Measurements from ENCODE around the gene CFAP57. TPM values are rescaled to one million over a fixed set of nuclear protein-coding genes. Genes with fewer than 3 reads are reported as not detected.

The CFAP57 gene
- total RNA-seq, 1 experiment from 2014 or later = 0.16 TPM

DNA sequence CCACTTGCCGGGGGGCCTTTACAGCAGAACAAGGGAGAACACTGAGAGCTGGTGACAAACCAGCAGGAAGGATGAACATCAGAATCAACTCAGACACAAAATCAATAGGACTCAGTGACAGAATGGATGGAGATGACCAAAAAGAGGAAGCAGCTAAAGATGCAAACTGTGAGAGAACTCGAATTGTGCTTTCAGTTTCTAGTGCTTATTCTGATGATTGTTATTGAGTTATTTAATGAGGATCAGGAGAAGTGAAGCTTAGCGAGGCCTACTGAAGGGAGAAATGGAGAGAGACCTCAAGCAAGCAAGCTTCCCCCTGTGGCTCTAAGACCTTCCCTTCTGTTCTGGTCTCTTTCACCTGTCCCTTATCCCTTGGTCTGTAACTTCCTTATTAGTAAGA, 67.4 kb downstream of the CFAP57 start:
- Histone ChIP-seq H3K9me3 (replicated peaks) (no peaks in the 10 kb centered on the region), H3K27me3 (replicated peaks) (no peaks in the 10 kb centered on the region), H3K27ac (no peak overlapping the region), H3K4me1 (replicated peaks) (peaks cover 7% of the 10 kb centered on the region), H3K4me3 (no peak overlapping the region), H3K36me3 (no peaks in the 10 kb centered on the region)
- DNase-seq (ENCODE audit: low read depth in 1 of 2, low spot score in 2 of 2) = no peak

DNA sequence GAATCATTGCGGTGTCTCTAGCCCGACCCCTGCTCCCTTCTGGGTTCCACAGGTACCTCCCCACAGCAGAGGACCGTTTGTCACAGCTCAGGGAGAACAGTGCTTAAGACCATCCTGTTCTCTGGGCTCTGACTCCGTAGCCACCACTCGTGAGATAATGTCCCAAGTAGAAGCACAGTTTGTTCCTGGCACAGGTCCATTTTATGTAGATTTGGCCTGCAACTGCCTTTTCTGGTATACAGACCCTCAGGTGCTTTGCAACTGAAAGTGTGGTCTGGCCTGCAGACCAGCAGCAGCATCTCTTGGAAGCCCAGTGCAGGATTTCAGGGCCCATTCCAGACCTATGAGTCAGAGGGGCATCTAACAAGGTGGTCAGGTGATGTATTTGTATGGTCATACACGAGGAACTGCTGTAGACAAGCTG, 69.3 kb downstream of the CFAP57 start:
- DNase-seq (ENCODE audit: low read depth in 1 of 2, low spot score in 2 of 2) = no peak
- Histone ChIP-seq H3K4me1 (replicated peaks) (peaks cover 7% of the 10 kb centered on the region), H3K36me3 (no peaks in the 10 kb centered on the region), H3K27me3 (replicated peaks) (no peaks in the 10 kb centered on the region), H3K4me3 (no peak overlapping the region), H3K27ac (no peak overlapping the region), H3K9me3 (replicated peaks) (no peaks in the 10 kb centered on the region)

DNA sequence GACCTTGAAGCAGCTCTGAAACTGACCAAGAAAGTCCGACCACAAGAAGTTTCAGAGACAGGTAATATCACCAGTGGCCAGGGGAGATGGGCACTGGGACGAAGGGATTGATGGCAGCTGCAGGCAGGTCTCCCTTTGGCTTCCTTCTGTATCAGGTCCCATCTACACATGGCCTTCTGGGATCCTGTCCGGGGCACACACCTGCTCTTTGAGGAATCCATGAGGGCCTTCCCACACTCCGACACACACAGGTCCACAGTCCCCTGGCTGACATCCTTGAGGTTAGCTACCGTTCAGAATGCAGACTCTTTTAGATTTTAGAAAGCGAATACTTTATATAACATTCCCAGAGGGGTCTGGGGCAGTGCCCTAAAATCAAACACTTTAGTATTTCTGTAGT, 71.2 kb downstream of the CFAP57 start:
- H3K4me3 ChIP-seq = no peak overlapping the region
- H3K27me3 ChIP-seq (replicated peaks) = no peaks in the 10 kb centered on the region
- no peaks in the 10 kb centered on the region for H3K36me3 ChIP-seq
- no peak overlapping the region for H3K27ac ChIP-seq
- peaks cover 7% of the 10 kb centered on the region for H3K4me1 ChIP-seq (replicated peaks)
- no peaks in the 10 kb centered on the region for H3K9me3 ChIP-seq (replicated peaks)
- DNase-seq (ENCODE audit: low read depth in 1 of 2, low spot score in 2 of 2) = no peak

DNA sequence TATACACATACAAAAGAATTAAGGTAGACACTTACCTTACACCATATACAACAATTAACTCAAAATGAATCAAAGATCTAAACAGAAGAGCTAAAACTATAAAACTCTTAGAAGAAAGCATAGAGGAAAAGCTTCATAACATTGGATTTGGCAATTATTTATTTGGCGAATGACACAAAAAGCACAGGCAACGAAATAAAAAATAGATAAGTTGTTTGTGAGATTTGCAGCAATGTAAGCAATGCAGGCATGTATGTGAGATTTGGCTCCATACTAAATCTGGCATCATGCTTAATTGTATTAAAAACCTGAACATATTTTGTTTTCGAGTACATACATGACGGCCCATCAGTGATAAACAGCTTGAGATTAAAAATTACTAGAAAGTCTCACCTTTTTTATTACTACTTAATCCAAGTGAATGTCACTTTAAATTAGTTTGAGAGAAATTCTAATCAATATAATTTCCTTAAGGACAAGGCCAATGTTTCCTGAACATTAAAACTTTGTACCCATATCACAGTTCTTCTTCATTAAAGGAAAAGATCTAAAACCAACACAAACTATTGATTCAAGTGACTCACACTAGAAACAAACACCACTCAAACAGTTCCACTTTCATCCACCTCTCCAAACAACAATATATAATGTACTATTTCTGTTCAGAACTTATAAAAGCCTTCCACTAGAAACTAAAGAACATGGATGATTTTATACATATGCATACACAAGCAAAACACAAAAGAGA, 74.5 kb downstream of the CFAP57 start:
- no peaks in the 10 kb centered on the region for H3K9me3 ChIP-seq (replicated peaks)
- no peak overlapping the region for H3K4me3 ChIP-seq
- H3K4me1 ChIP-seq (replicated peaks) = peaks cover 3% of the 10 kb centered on the region
- H3K36me3 ChIP-seq = no peaks in the 10 kb centered on the region
- DNase-seq (ENCODE audit: low read depth in 1 of 2, low spot score in 2 of 2) = no peak
- no peak overlapping the region for H3K27ac ChIP-seq
- H3K27me3 ChIP-seq (replicated peaks) = no peaks in the 10 kb centered on the region; the same call in 1 of the 2 replicates

DNA sequence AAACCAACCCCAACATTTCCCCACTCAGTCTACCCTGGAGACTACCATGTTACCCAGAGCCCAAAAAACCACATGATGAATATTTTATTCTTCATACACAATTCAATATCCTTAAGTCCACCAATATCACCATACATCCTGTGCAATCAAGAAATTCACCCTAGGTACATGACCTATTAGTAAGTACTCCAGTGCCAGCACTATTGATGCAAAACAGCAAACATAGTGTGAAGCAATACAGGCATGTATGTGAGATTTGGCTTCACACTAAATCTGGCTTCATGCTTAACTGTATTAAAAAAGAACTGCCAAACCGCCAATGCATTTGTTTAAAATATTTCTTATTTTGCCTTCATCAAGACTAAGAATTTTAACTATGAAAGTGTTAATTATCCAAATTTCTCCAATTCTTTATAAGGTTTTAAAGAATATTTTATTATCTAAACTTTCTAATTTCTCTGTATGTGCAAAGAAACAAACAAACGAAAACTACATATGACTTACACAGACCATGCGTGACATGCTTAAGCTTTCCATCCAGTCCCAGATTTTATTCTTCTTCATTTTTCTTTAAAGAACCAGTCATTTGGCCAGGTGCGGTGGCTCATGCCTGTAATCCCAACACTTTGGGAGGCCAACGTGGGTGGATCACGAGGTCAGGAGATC, 75.3 kb downstream of the CFAP57 start:
- Histone ChIP-seq H3K4me3 (no peak overlapping the region), H3K4me1 (replicated peaks) (no peaks in the 10 kb centered on the region), H3K27ac (no peak overlapping the region), H3K27me3 (replicated peaks) (no peaks in the 10 kb centered on the region; the same call in 1 of the 2 replicates), H3K9me3 (replicated peaks) (no peaks in the 10 kb centered on the region), H3K36me3 (no peaks in the 10 kb centered on the region)
- DNase-seq (ENCODE audit: low read depth in 1 of 2, low spot score in 2 of 2) = no peak

DNA sequence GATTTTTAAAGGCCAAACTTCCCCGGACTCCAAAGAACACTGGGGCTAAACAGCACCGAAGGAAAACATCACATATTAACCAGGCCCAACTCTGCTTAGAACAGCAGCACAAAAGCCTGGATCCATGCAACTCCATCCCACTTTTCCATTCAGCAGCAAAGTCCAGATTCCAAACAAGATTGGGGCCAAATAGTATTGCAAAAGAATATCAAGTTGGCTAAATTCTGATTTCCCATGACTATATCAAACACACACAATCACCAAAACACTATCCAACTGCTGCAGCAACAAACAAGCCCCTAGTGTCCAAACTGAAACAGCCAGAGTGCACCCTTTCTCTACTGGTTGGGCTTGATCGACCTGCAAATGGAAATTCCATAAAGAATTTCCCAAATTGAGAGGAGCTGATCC, 78.2 kb downstream of the CFAP57 start:
- Histone ChIP-seq H3K36me3 (no peaks in the 10 kb centered on the region), H3K9me3 (replicated peaks) (no peaks in the 10 kb centered on the region), H3K27ac (no peak overlapping the region), H3K4me3 (no peak overlapping the region), H3K27me3 (replicated peaks) (no peaks in the 10 kb centered on the region; the same call in 1 of the 2 replicates), H3K4me1 (replicated peaks) (no peaks in the 10 kb centered on the region)
- DNase-seq (ENCODE audit: low read depth in 1 of 2, low spot score in 2 of 2) = no peak

DNA sequence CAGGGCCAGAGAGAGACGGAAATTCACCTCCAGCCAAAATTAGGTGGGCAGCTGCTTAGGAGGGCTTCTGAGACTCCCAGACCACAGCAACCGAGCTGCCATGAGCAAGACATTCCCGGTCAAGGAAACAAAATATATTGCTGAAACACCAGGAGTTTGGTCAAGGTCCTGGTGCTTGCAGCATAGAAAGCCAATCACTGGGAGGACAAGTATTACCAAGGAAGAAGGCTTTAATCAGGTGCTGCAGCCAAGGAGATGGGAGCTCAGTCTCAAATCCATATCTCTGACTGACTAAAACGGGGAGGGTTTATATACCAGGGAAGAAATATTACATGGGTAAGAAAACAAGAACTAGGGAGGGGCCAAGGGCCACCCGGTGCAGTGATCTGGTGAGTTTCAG, 78.9 kb downstream of the CFAP57 start:
- Histone ChIP-seq H3K27ac (no peak overlapping the region), H3K27me3 (replicated peaks) (no peaks in the 10 kb centered on the region; the same call in 1 of the 2 replicates), H3K9me3 (replicated peaks) (no peaks in the 10 kb centered on the region), H3K4me3 (no peak overlapping the region), H3K4me1 (replicated peaks) (no peaks in the 10 kb centered on the region), H3K36me3 (no peaks in the 10 kb centered on the region)
- no peak for DNase-seq (ENCODE audit: low read depth in 1 of 2, low spot score in 2 of 2)

DNA sequence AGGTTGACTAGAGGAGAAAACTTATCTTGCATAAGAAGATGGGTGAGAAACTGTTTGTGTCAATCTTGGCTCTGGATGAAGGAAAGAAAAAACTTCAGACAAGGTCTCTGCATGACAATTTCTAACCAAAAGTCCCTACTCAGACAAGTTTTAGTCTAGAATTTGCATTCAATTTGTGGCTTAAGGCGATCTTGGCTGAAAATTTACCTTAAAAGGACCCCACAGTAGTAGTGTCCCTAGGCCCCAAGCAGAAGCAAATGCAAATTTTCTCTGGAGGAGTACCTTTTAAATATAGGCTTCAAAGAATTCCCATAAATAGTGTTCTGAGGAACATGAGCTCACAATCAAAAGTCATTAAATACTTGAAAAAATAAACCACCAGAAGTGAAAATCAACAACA, 80.1 kb downstream of the CFAP57 start:
- no peaks in the 10 kb centered on the region for H3K9me3 ChIP-seq (replicated peaks)

DNA sequence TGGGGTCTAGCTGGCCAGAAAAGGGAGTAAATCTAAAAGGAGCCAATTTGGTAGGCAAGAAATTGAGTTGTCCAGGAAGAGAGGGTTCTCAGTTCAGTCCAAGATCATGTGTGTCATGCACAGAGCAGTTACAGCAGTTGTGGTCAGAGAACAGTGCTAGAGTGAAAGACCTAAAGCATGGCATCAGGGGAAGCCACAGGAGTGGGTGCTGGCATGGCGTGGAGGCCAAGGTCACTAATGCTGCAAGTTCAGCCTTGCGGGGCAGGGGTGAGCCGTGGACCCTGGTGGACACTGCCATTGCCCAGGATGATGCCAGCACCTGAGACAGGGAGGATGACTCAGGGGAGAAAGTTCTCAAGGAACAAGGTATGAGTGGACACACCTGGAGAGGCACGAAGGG, 81.0 kb downstream of the CFAP57 start:
- Histone ChIP-seq H3K4me1 (replicated peaks) (no peaks in the 10 kb centered on the region), H3K4me3 (no peak overlapping the region), H3K36me3 (no peaks in the 10 kb centered on the region), H3K27me3 (replicated peaks) (no peaks in the 10 kb centered on the region; the same call in 1 of the 2 replicates), H3K27ac (no peak overlapping the region), H3K9me3 (replicated peaks) (no peaks in the 10 kb centered on the region)
- DNase-seq (ENCODE audit: low read depth in 1 of 2, low spot score in 2 of 2) = peak in 1 of 2 experiments; percentile 29

More for the DNA sequence above, 80.1 kb downstream of the CFAP57 start:
- Histone ChIP-seq H3K4me3 (no peak overlapping the region), H3K36me3 (no peaks in the 10 kb centered on the region), H3K4me1 (replicated peaks) (no peaks in the 10 kb centered on the region), H3K27me3 (replicated peaks) (no peaks in the 10 kb centered on the region; the same call in 1 of the 2 replicates), H3K27ac (no peak overlapping the region)
- no peak for DNase-seq (ENCODE audit: low read depth in 1 of 2, low spot score in 2 of 2)

DNA sequence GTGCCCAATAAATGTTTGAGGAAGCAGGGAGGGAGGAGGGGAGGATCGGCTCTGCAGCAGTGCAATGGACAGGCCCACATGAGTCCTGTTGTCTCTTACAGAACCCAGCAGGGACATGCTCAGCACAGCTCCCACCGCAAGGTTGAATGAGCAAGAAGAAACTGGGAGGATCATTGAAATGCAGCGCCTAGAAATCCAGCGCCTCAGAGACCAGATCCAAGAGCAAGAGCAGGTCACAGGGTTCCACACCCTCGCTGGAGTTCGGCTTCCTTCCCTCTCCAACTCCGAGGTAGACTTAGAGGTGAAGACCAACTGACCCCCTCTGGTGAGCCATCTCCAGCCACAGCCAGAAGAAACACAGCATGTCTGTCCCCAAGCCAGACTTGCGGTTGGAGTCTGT, 81.7 kb downstream of the CFAP57 start:
- Histone ChIP-seq H3K36me3 (no peaks in the 10 kb centered on the region), H3K9me3 (replicated peaks) (no peaks in the 10 kb centered on the region), H3K27me3 (replicated peaks) (no peaks in the 10 kb centered on the region; the same call in 1 of the 2 replicates), H3K27ac (no peak overlapping the region), H3K4me3 (no peak overlapping the region), H3K4me1 (replicated peaks) (no peaks in the 10 kb centered on the region)
- peak in 1 of 2 experiments; percentile 19 for DNase-seq (ENCODE audit: low read depth in 1 of 2, low spot score in 2 of 2)

DNA sequence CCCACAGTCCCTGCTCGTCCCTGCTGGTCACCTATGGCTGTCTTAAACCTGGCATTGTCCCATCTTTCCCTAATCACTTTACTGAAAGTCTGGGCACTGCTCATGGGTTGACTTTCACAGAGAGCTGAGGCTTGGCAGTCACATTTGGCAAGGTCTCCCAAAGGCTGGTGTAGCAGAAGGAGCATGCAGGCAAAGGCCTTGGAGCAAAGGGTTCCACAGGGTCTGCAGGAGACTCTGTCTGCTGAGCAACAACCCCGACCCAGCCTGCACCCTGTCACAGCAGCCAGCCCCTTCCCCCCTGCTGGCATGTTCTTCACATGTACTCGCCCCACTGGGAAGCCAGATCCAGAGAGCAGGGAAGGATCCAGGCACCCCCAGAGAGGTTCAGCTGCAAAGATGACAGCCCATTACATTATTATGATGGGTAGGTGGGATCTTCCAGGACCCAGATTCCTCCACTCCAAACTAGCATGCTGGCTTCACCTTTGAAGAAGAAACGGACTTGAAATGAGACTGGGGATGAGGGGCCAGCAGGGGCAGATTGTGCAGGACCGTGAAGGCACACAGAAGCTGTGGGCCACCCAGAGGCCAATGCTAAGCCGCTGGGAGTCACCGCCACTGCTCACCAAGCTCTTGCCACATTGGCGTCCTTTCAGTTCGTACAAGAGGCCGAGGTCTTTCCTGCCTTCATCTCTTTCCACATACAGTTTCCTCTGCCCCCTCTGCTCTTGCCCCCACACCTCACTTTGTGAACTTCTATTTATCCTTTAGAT, 83.5 kb downstream of the CFAP57 start:
- Histone ChIP-seq H3K27ac (no peak overlapping the region), H3K9me3 (replicated peaks) (no peaks in the 10 kb centered on the region), H3K4me1 (replicated peaks) (no peaks in the 10 kb centered on the region), H3K36me3 (no peaks in the 10 kb centered on the region), H3K4me3 (no peak overlapping the region), H3K27me3 (replicated peaks) (no peaks in the 10 kb centered on the region; the same call in 1 of the 2 replicates)
- peak in 1 of 2 experiments; percentile 27 for DNase-seq (ENCODE audit: low read depth in 1 of 2, low spot score in 2 of 2)

DNA sequence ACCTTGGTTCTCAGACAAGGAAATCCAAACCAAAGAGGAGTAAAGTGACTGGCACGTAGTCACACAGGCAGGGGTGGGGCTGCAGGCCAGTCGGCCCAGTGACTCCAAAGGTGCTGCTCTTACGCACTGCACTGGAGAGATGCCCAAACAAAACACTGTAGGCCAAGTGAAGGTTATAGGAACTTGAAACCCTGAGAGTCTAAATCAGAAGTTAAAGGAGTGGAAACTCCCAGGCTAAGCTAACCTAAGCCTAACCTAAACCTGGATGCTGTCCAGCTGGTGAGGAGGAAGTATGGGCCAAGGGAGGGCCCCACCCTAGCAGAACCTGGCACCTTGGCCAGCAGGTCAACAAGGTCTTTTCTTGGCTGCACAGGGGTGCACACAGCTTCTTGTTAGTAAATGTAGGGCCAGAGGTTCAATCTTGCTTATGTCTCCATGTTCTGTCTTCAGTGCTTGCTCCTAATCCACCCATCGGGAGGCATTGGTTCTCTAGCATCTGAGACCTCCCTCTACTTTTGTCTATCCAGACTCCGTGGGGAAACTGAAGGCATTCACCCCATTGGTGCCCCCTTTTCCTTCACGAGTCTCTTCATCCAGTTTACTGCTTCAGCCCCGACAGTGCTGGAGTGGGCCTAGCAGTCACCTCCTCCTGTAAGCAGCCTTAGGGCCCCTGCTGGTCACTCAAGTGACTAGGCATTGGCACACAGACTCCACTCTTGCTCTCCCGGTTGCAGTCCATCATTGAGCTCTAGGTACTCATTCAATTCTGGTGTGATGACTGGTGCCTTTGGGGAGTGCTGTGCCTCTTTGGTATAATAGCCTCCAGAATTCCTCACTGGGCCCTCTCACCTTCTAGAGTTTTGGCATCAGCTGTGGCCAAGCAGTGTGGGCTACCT, 84.8 kb downstream of the CFAP57 start:
- Histone ChIP-seq H3K4me3 (no peak overlapping the region), H3K27ac (no peak overlapping the region), H3K4me1 (replicated peaks) (no peaks in the 10 kb centered on the region), H3K36me3 (no peaks in the 10 kb centered on the region), H3K27me3 (replicated peaks) (no peaks in the 10 kb centered on the region), H3K9me3 (replicated peaks) (no peaks in the 10 kb centered on the region)
- DNase-seq (ENCODE audit: low read depth in 1 of 2, low spot score in 2 of 2) = peak in 1 of 2 experiments; percentile 19

DNA sequence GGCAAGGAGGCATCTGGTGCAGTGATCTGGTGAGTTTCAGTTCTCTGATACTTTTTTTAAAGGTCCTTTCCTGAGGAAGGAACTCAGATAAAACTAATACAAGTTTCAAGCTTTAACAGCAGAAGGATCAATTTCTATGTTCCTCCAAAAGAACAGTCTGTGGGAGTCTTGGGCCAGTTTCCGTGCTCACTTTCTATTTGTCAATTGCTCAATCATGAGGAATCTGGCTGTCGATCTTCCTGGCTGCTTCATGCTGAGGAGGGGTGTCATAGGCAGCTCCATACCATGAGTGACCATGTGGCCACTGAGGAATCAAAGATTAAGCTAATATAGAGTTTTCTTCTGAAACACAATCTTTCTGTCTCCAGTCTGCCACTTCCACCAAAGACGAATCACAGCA, 86.2 kb downstream of the CFAP57 start:
- no peak overlapping the region for H3K27ac ChIP-seq
- peak in 1 of 2 experiments; percentile 18 for DNase-seq (ENCODE audit: low read depth in 1 of 2, low spot score in 2 of 2)
- no peaks in the 10 kb centered on the region for H3K27me3 ChIP-seq (replicated peaks)
- no peaks in the 10 kb centered on the region for H3K9me3 ChIP-seq (replicated peaks)
- no peaks in the 10 kb centered on the region for H3K4me1 ChIP-seq (replicated peaks)
- H3K4me3 ChIP-seq = no peak overlapping the region
- H3K36me3 ChIP-seq = no peaks in the 10 kb centered on the region

Measured in SJSA1 (cell line).